GM18907 (cell line): ENCODE data around the gene CYP3A5.
"Not testable (repeated sequence)": the region's sequence is repeated elsewhere in the genome, so short reads cannot be mapped to it uniquely, and the experiment has no call there.

Experiments used
- ATAC-seq: cut with Tn5 transposase; IDR thresholded peaks from one replicate; pipeline ENCODE4 v1.9.1; 2021; ENCODE audit warnings: mild to moderate bottlenecking, moderate library complexity; ENCODE audit not compliant: unreplicated experiment

The CYP3A5 gene

GRCh38 chr7:99679400-99680191, at the start of gene CYP3A5:
Gene CYP3A5, minus strand, starts transcription at chr7:99679996. Its CDS starts 100 bp downstream, at chr7:99679896.
- ATAC-seq, result no peak

- ATAC-seq, result no peak
These were observed 48.8 kb upstream of the CYP3A5 start for GRCh38 chr7:99728615-99729014.

- ATAC-seq, result not testable (repeated sequence)
These were observed 43.4 kb upstream of the CYP3A5 start for GRCh38 chr7:99723201-99723600.

- ATAC-seq, result no peak
These were observed 41.2 kb upstream of the CYP3A5 start for GRCh38 chr7:99720800-99721595.

GRCh38 chr7:99719996-99720769, 40.4 kb upstream of the CYP3A5 start:
- ATAC-seq, result no peak

- no peak for ATAC-seq
These were observed 34.3 kb upstream of the CYP3A5 start for GRCh38 chr7:99713995-99714570.

GRCh38 chr7:99709838-99710578, 30.2 kb upstream of the CYP3A5 start:
- no peak for ATAC-seq

GRCh38 chr7:99709260-99709659, 29.5 kb upstream of the CYP3A5 start:
- ATAC-seq, result no peak

GRCh38 chr7:99707096-99707495, 27.3 kb upstream of the CYP3A5 start:
- ATAC-seq, result no peak

- ATAC-seq, result no peak
These were observed 20.1 kb upstream of the CYP3A5 start for GRCh38 chr7:99699946-99700345.

- ATAC-seq, result not testable (repeated sequence)
These were observed 19.3 kb upstream of the CYP3A5 start for GRCh38 chr7:99698867-99699730.

GRCh38 chr7:99694912-99695304, 15.1 kb upstream of the CYP3A5 start:
- no peak for ATAC-seq

GRCh38 chr7:99694201-99694911, 14.6 kb upstream of the CYP3A5 start:
- ATAC-seq, result no peak

- no peak for ATAC-seq
These were observed 13.8 kb upstream of the CYP3A5 start for GRCh38 chr7:99693427-99694200.

GRCh38 chr7:99693100-99693426, 13.3 kb upstream of the CYP3A5 start:
- no peak for ATAC-seq

GRCh38 chr7:99692563-99692962, 12.8 kb upstream of the CYP3A5 start:
- ATAC-seq, result not testable (repeated sequence)

- ATAC-seq, result not testable (repeated sequence)
These were observed 11.9 kb upstream of the CYP3A5 start for GRCh38 chr7:99691658-99692057.

GRCh38 chr7:99690918-99691317, 11.1 kb upstream of the CYP3A5 start:
- ATAC-seq, result not testable (repeated sequence)
